Stomach (tissue), 4 donors: ENCODE measurements around the gene EXT2.

Experiments
- POLR2A ChIP-seq, 4 donors: fragments of 450-650 bp; IDR thresholded peaks; one replicate each; pipeline ENCODE4 v1.6.1; 2016; ENCODE audit warnings: antibody characterized with exemption in 4 of 4, control low read depth in 2 of 4, mild to moderate bottlenecking in 1 of 4, moderate library complexity in 1 of 4
- POLR2AphosphoS5 ChIP-seq, 3 donors: sonication (generic); formaldehyde crosslinking; IDR thresholded peaks; one replicate each; pipeline ENCODE4 v1.6.1; 2016; ENCODE audit warnings: antibody characterized with exemption in 3 of 3
- TF ChIP-seq, protein P1 (sequence below), 7 experiments: fragments of 450-650 bp in 4 of 7; fragments of 200-600 bp in 3 of 7; sonication (generic) in 3 of 7; IDR thresholded peaks; one replicate each; pipeline ENCODE4 v1.5.1; 2016 to 2019; ENCODE audit warnings: antibody characterized with exemption in 7 of 7, control low read depth in 2 of 7, mild to moderate bottlenecking in 1 of 7

DNA sequence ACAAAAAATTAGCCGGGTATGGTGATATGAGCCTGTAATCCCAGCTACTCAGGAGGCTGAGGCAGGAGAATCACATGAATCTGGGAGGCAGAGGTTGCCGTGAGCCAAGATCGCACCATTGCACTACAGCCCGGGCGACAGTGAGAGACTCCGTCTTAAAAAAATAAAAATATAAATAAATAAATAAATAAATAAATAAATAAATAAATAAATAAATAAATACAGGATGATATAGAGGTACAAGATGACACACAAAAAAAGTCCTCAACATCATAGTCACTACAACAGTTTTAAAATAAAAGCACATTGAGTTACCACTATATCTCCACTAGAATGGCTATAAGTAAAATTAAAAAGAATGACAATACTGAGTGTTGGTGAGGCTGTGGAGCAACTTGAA lies 116.7 kb downstream of the EXT2 start:
- TF ChIP-seq, protein P1, sequence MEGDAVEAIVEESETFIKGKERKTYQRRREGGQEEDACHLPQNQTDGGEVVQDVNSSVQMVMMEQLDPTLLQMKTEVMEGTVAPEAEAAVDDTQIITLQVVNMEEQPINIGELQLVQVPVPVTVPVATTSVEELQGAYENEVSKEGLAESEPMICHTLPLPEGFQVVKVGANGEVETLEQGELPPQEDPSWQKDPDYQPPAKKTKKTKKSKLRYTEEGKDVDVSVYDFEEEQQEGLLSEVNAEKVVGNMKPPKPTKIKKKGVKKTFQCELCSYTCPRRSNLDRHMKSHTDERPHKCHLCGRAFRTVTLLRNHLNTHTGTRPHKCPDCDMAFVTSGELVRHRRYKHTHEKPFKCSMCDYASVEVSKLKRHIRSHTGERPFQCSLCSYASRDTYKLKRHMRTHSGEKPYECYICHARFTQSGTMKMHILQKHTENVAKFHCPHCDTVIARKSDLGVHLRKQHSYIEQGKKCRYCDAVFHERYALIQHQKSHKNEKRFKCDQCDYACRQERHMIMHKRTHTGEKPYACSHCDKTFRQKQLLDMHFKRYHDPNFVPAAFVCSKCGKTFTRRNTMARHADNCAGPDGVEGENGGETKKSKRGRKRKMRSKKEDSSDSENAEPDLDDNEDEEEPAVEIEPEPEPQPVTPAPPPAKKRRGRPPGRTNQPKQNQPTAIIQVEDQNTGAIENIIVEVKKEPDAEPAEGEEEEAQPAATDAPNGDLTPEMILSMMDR (IDR thresholded peaks at IDR 0.05) = no peak
- no peak for TF ChIP-seq POLR2A (IDR thresholded peaks at IDR 0.05)
- TF ChIP-seq POLR2AphosphoS5 (IDR thresholded peaks at IDR 0.05) = no peak
